Nephron (organoid): Measurements from ENCODE around the gene ZCCHC8.
A peak's percentile ranks its signal among the peaks of the same experiment; 100 is the strongest.

Experiments
- H3K27ac Mint-ChIP-seq, 3 experiments: 2 replicates each; pipeline ENCODE4 v1.8.0; 2020; ENCODE audit warnings: mixed read lengths in 3 of 3, mild to moderate bottlenecking in 2 of 3, moderate library complexity in 1 of 3
- H3K27me3 Mint-ChIP-seq: 2 replicates; pipeline ENCODE4 v1.8.0; 2021; ENCODE audit warnings: low read depth, mild to moderate bottlenecking, moderate library complexity, mixed read lengths
- H3K36me3 Mint-ChIP-seq: 2 replicates; pipeline ENCODE4 v1.8.0; 2020; ENCODE audit warnings: low read depth, mixed read lengths
- H3K4me1 Mint-ChIP-seq: 2 replicates; pipeline ENCODE4 v1.8.0; 2020; ENCODE audit warnings: mixed read lengths
- H3K4me3 Mint-ChIP-seq, 3 experiments: 2 replicates each; pipeline ENCODE4 v1.8.0; 2020; ENCODE audit warnings: mild to moderate bottlenecking in 3 of 3, mixed read lengths in 3 of 3, moderate library complexity in 2 of 3
- H3K9me3 Mint-ChIP-seq: 2 replicates; pipeline ENCODE4 v1.8.0; 2020; ENCODE audit warnings: mixed read lengths
- CTCF ChIP-seq, 3 experiments: fragments of 200-600 bp; sonication (generic); IDR thresholded peaks; one replicate each; pipeline ENCODE4 v1.5.0; 2021; ENCODE audit warnings: antibody characterized with exemption in 3 of 3; ENCODE audit not compliant: unreplicated experiment in 3 of 3

The ZCCHC8 gene

GRCh38 chr12:122523846-122524718, 23.4 kb upstream of the ZCCHC8 start:
- peaks cover 21% of the 10 kb centered on the region for H3K4me1 Mint-ChIP-seq
- no peaks in the 10 kb centered on the region for H3K9me3 Mint-ChIP-seq
- peaks cover 40% of the 10 kb centered on the region for H3K36me3 Mint-ChIP-seq
- no peaks in the 10 kb centered on the region for H3K27me3 Mint-ChIP-seq
- H3K4me3 Mint-ChIP-seq: peak overlapping the region; percentile 97 to 99 (median 99)
- TF ChIP-seq CTCF (IDR thresholded peaks at IDR 0.05; ENCODE audit: unreplicated experiment in 3 of 3): no peak
- peak overlapping the region in 2 of 3 experiments; percentile 97 to 98 for H3K27ac Mint-ChIP-seq

GRCh38 chr12:122523280-122523679, 22.5 kb upstream of the ZCCHC8 start:
- no peak for TF ChIP-seq CTCF (IDR thresholded peaks at IDR 0.05; ENCODE audit: unreplicated experiment in 3 of 3)
- no peaks in the 10 kb centered on the region for H3K9me3 Mint-ChIP-seq
- H3K4me3 Mint-ChIP-seq: peak overlapping the region; percentile 97 to 99 (median 99)
- H3K27me3 Mint-ChIP-seq: no peaks in the 10 kb centered on the region
- peaks cover 21% of the 10 kb centered on the region for H3K4me1 Mint-ChIP-seq
- peak overlapping the region in 2 of 3 experiments; percentile 97 to 98 for H3K27ac Mint-ChIP-seq
- H3K36me3 Mint-ChIP-seq: peaks cover 48% of the 10 kb centered on the region

GRCh38 chr12:122520676-122521075, 19.9 kb upstream of the ZCCHC8 start:
- H3K27ac Mint-ChIP-seq: no peak overlapping the region
- H3K9me3 Mint-ChIP-seq: no peaks in the 10 kb centered on the region
- no peak overlapping the region for H3K4me3 Mint-ChIP-seq
- H3K36me3 Mint-ChIP-seq: peaks cover 72% of the 10 kb centered on the region
- TF ChIP-seq CTCF (IDR thresholded peaks at IDR 0.05; ENCODE audit: unreplicated experiment in 3 of 3): no peak
- no peaks in the 10 kb centered on the region for H3K27me3 Mint-ChIP-seq
- H3K4me1 Mint-ChIP-seq: peaks cover 21% of the 10 kb centered on the region

GRCh38 chr12:122519418-122519817, 18.7 kb upstream of the ZCCHC8 start:
- H3K27ac Mint-ChIP-seq: no peak overlapping the region
- no peaks in the 10 kb centered on the region for H3K9me3 Mint-ChIP-seq
- no peaks in the 10 kb centered on the region for H3K27me3 Mint-ChIP-seq
- TF ChIP-seq CTCF (IDR thresholded peaks at IDR 0.05; ENCODE audit: unreplicated experiment in 3 of 3): no peak
- no peak overlapping the region for H3K4me3 Mint-ChIP-seq
- peaks cover 21% of the 10 kb centered on the region for H3K4me1 Mint-ChIP-seq
- peaks cover 81% of the 10 kb centered on the region for H3K36me3 Mint-ChIP-seq

- H3K36me3 Mint-ChIP-seq: peaks cover 86% of the 10 kb centered on the region
- H3K27me3 Mint-ChIP-seq: no peaks in the 10 kb centered on the region
- no peak overlapping the region for H3K27ac Mint-ChIP-seq
- no peak for TF ChIP-seq CTCF (IDR thresholded peaks at IDR 0.05; ENCODE audit: unreplicated experiment in 3 of 3)
- H3K9me3 Mint-ChIP-seq: no peaks in the 10 kb centered on the region
- H3K4me3 Mint-ChIP-seq: no peak overlapping the region
- peaks cover 16% of the 10 kb centered on the region for H3K4me1 Mint-ChIP-seq
These were observed 18.2 kb upstream of the ZCCHC8 start for GRCh38 chr12:122518908-122519307.

GRCh38 chr12:122517877-122518276, 17.1 kb upstream of the ZCCHC8 start:
- Mint-ChIP-seq H3K9me3 (no peaks in the 10 kb centered on the region), H3K4me3 (no peak overlapping the region), H3K27ac (no peak overlapping the region), H3K4me1 (peaks cover 5% of the 10 kb centered on the region), H3K36me3 (peaks cover 87% of the 10 kb centered on the region), H3K27me3 (no peaks in the 10 kb centered on the region)
- TF ChIP-seq CTCF (IDR thresholded peaks at IDR 0.05; ENCODE audit: unreplicated experiment in 3 of 3): no peak
